K562 (cell line): ENCODE data around the gene SLIT2. TPM values are rescaled to one million over a fixed set of nuclear protein-coding genes. Genes with fewer than 3 reads are reported as not detected.

Source experiments
- CHD7 ChIP-seq: fragments of 200-600 bp; sonication (generic); IDR thresholded peaks from one replicate; pipeline ENCODE4 v1.6.1; 2012; ENCODE audit warnings: mild to moderate bottlenecking, low read depth, low read length, inconsistent platforms
- EWSR1 ChIP-seq: fragments of 450-650 bp; IDR thresholded peaks from 2 replicates; pipeline ENCODE4 v1.6.1; 2018; ENCODE audit warnings: borderline replicate concordance, mild to moderate bottlenecking, low read depth, moderate library complexity; ENCODE audit not compliant: partially characterized antibody
- POLR2A ChIP-seq: fragments of 450-650 bp; conservative IDR thresholded peaks from 2 replicates; pipeline ENCODE4 v1.6.1; 2016
- ZNF551 ChIP-seq: fragments of 250-450 bp; sonication (Bioruptor Pico); IDR thresholded peaks from 2 replicates; pipeline ENCODE4 v1.5.0; 2021; ENCODE audit warnings: mild to moderate bottlenecking, moderate library complexity
- polyA plus RNA-seq, 8 experiments: library from polyadenylated mRNA; depleted of rRNA in 4 of 8; stranded (reverse) in 5 of 8; unstranded in 3 of 8; fragments of >200 nt; fragmentation: Nextera tagmentation in 2 of 8; fragmentation: Illumina TruSeq in 1 of 8; extraction: Ambion mirVana in 2 of 8; extraction: Trizol in 1 of 8; gene quantifications; 2 replicates each; pipeline versions ENCODE4 v1.2.1 to v1.2.3, GENCODE V29; 2011 to 2014; ENCODE audit warnings: inconsistent platforms in 1 of 8, missing spikeins in 1 of 8
- total RNA-seq, 7 experiments: library from RNA; depleted of rRNA in 6 of 7; stranded (reverse); fragments of >200 nt in 6 of 7; fragmentation: Illumina TruSeq in 2 of 7; extraction: Trizol in 2 of 7; gene quantifications; 2 replicates each; pipeline versions ENCODE4 v1.2.1 to v1.2.3, GENCODE V29; 2011 to 2021; ENCODE audit warnings: low replicate concordance in 1 of 7
- TF ChIP-seq, protein P1 (sequence below): sonication (generic); formaldehyde crosslinking; IDR thresholded peaks from 2 replicates; pipeline ENCODE4 v1.8.0; 2022; ENCODE audit warnings: mild to moderate bottlenecking, missing genetic modification reagents

Gene SLIT2
- total and polyA plus RNA-seq, 9 of the 15 experiments (the other 6 are each of a cell fraction or from before 2014, with no cell fraction given): 1.8 to 8.1 (median 4.1) TPM

- TF ChIP-seq CHD7 (no peak), ZNF551 (CRISPR knock-in tag) (no peak), EWSR1 (no peak), POLR2A (no peak)
- TF ChIP-seq, protein P1, sequence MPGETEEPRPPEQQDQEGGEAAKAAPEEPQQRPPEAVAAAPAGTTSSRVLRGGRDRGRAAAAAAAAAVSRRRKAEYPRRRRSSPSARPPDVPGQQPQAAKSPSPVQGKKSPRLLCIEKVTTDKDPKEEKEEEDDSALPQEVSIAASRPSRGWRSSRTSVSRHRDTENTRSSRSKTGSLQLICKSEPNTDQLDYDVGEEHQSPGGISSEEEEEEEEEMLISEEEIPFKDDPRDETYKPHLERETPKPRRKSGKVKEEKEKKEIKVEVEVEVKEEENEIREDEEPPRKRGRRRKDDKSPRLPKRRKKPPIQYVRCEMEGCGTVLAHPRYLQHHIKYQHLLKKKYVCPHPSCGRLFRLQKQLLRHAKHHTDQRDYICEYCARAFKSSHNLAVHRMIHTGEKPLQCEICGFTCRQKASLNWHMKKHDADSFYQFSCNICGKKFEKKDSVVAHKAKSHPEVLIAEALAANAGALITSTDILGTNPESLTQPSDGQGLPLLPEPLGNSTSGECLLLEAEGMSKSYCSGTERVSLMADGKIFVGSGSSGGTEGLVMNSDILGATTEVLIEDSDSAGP (CRISPR knock-in tag): no peak
Observed at GRCh38 chr4:20237894-20238537, 13.7 kb upstream of the SLIT2 start (continued).
